Loucy (cell line): ENCODE data around the gene DAPK1.

Source experiments
- H2AFZ ChIP-seq: fragments of 200-600 bp; sonication (generic); 2 replicates; pipeline ENCODE4 v1.6.0; 2016; ENCODE audit warnings: antibody characterized with exemption, mild to moderate bottlenecking, low read length, moderate library complexity
- H3F3A ChIP-seq: fragments of 200-600 bp; 2 replicates; pipeline ENCODE4 v1.6.0; 2016; ENCODE audit warnings: antibody characterized with exemption, low read depth, mild to moderate bottlenecking
- H3K27me3 ChIP-seq: fragments of 200-600 bp; sonication (generic); 2 replicates; pipeline ENCODE4 v1.6.1; 2014; ENCODE audit warnings: low read length, mild to moderate bottlenecking; ENCODE audit not compliant: insufficient read depth, poor library complexity, severe bottlenecking
- H3K36me3 ChIP-seq: fragments of 200-600 bp; sonication (generic); 2 replicates; pipeline ENCODE4 v1.6.1; 2016; ENCODE audit warnings: low read length; ENCODE audit not compliant: insufficient read depth
- H3K4me1 ChIP-seq: fragments of 200-600 bp; sonication (generic); 2 replicates; pipeline ENCODE4 v1.5.1; 2014; ENCODE audit warnings: low read length, mild to moderate bottlenecking; ENCODE audit not compliant: insufficient read depth, poor library complexity, severe bottlenecking
- H3K4me2 ChIP-seq: fragments of 200-600 bp; sonication (generic); 2 replicates; pipeline ENCODE4 v1.6.0; 2014; ENCODE audit warnings: antibody characterized with exemption, low read length, low read depth, mild to moderate bottlenecking; ENCODE audit not compliant: poor library complexity, severe bottlenecking
- H3K4me3 ChIP-seq: fragments of 200-600 bp; sonication (generic); 2 replicates; pipeline ENCODE4 v1.5.1; 2014; ENCODE audit warnings: low read length, mild to moderate bottlenecking, mixed read lengths; ENCODE audit not compliant: poor library complexity, severe bottlenecking
- H3K79me2 ChIP-seq: fragments of 200-600 bp; sonication (generic); 2 replicates; pipeline ENCODE4 v1.6.1; 2014; ENCODE audit warnings: low read length; ENCODE audit not compliant: insufficient read depth
- H3K9ac ChIP-seq: fragments of 200-600 bp; sonication (generic); 2 replicates; pipeline ENCODE4 v1.6.0; 2014; ENCODE audit warnings: mild to moderate bottlenecking, low read depth, low read length, moderate library complexity; ENCODE audit not compliant: poor library complexity, severe bottlenecking
- H3K9me2 ChIP-seq: fragments of 200-600 bp; sonication (generic); replicated peaks from 2 replicates; pipeline ENCODE4 v1.6.1; 2016; ENCODE audit warnings: low read depth, low read length, mixed read lengths
- H3K9me3 ChIP-seq: fragments of 200-600 bp; sonication (generic); 2 replicates; pipeline ENCODE4 v1.6.1; 2014; ENCODE audit warnings: mild to moderate bottlenecking, antibody characterized with exemption, low read length, low read depth; ENCODE audit not compliant: insufficient read depth
- H4K20me1 ChIP-seq: fragments of 200-600 bp; sonication (generic); 2 replicates; pipeline ENCODE4 v1.6.0; 2014; ENCODE audit warnings: antibody characterized with exemption, low read length, mild to moderate bottlenecking; ENCODE audit not compliant: insufficient read depth, poor library complexity, severe bottlenecking
- EZH2phosphoT487 ChIP-seq: fragments of 200-600 bp; IDR thresholded peaks from 2 replicates; pipeline ENCODE4 v1.6.1; 2018; ENCODE audit warnings: antibody characterized with exemption, mild to moderate bottlenecking, moderate library complexity, borderline replicate concordance
- TF ChIP-seq, protein P1 (sequence below): fragments of 200-600 bp; sonication (generic); conservative IDR thresholded peaks from 2 replicates; pipeline ENCODE4 v1.5.1; 2014; ENCODE audit warnings: mild to moderate bottlenecking, antibody characterized with exemption, low read length

The DAPK1 gene

DNA sequence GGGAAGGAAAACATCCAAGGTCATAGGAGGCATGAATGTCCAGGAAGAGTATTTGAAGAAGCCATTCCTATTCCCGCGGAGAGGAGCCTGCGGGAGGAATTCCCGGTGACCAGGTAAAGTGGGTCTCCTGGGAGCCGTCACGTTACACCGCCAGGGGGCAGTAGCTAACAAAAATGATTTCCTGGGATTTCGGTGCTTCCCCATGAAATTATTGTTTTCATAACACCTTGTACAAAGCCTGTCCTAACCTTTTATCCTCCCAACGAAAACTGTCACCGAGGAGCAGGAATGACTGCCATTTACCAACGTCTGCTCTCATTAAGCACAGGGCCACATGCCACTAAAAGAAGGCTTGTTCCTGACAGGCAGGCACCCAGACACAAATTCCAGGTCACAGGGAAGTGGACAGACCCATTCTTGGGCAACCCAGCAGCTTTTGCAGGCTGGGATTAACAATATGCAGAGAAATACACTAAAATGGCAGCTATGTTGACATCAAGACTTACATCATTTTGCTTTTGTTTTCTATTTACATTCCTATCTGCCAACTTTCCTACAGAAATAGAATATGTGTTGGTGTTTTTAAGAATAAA lies 187.1 kb downstream of the DAPK1 start:
- Histone ChIP-seq H3K9ac (no peak overlapping the region), H3K79me2 (no peaks in the 10 kb centered on the region), H3K4me3 (no peak overlapping the region), H3K27me3 (no peaks in the 10 kb centered on the region), H3K4me2 (no peak overlapping the region), H2AFZ (no peak overlapping the region), H3K4me1 (no peaks in the 10 kb centered on the region), H3K36me3 (peaks cover 9% of the 10 kb centered on the region; the same call in 1 of the 2 replicates), H3K9me3 (no peaks in the 10 kb centered on the region), H4K20me1 (no peaks in the 10 kb centered on the region), H3K9me2 (no peaks in the 10 kb centered on the region), H3F3A (no peaks in the 10 kb centered on the region)
- no peak for TF ChIP-seq EZH2phosphoT487
- TF ChIP-seq, protein P1, sequence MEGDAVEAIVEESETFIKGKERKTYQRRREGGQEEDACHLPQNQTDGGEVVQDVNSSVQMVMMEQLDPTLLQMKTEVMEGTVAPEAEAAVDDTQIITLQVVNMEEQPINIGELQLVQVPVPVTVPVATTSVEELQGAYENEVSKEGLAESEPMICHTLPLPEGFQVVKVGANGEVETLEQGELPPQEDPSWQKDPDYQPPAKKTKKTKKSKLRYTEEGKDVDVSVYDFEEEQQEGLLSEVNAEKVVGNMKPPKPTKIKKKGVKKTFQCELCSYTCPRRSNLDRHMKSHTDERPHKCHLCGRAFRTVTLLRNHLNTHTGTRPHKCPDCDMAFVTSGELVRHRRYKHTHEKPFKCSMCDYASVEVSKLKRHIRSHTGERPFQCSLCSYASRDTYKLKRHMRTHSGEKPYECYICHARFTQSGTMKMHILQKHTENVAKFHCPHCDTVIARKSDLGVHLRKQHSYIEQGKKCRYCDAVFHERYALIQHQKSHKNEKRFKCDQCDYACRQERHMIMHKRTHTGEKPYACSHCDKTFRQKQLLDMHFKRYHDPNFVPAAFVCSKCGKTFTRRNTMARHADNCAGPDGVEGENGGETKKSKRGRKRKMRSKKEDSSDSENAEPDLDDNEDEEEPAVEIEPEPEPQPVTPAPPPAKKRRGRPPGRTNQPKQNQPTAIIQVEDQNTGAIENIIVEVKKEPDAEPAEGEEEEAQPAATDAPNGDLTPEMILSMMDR: peak; percentile 47

DNA sequence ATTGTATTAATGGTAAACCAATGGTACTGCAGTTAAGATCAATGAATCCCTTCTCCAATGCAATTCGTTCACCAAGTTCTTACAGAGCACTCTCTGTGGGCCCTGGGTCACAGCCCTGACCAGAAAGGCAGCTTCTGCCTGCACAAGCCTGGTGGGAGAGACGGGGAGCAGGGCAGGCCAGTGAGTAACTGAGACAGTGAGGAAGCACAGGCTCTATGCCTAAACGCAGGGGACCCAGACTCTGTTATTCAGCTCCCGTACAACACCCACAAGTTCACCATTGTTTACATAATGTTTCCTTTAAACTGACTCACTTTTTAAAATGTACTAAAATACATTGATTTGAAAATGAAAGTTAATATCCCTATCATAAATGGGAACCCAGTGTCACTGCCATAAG lies 187.8 kb downstream of the DAPK1 start:
- Histone ChIP-seq H3K4me1 (no peaks in the 10 kb centered on the region), H4K20me1 (no peaks in the 10 kb centered on the region), H3F3A (no peaks in the 10 kb centered on the region), H3K4me3 (no peak overlapping the region), H2AFZ (no peak overlapping the region), H3K36me3 (peaks cover 9% of the 10 kb centered on the region; the same call in 1 of the 2 replicates), H3K9me3 (no peaks in the 10 kb centered on the region), H3K9ac (no peak overlapping the region), H3K79me2 (no peaks in the 10 kb centered on the region), H3K4me2 (no peak overlapping the region), H3K9me2 (no peaks in the 10 kb centered on the region), H3K27me3 (no peaks in the 10 kb centered on the region)
- no peak for TF ChIP-seq EZH2phosphoT487
- TF ChIP-seq, protein P1: no peak

DNA sequence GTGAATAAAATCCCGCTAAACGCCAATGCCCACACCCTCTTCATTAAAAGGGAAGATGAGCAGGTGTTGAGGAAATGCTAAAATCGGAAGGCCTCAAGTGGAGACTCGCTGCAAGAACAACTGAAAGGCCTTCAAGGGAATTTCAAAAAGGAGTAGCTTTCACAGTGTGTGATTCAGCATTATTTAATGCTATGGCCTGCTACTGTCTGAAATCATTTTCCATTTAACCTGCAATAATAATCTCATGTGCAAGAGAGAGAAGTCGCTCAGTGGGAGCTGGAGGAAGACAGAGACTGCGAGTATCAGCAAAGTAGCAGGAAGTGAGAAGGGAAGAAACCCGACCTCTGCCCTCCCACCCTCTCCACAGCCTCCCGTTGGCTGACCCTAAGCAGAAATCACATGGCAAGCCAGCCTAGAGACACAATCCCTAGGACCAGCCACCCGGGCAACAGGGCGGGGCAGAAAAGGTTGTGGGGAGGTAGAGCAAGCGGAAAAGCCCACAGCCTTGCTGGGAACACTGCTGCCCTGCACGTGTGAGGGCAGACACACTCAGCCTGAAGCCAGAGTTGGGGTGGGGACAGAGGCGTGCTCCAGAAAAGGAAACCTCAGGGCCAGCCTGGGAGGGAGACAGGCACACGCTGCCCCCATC lies 188.3 kb downstream of the DAPK1 start:
- H3K9me2 ChIP-seq: no peaks in the 10 kb centered on the region
- no peak overlapping the region for H3K4me2 ChIP-seq
- H3F3A ChIP-seq: no peaks in the 10 kb centered on the region
- H3K79me2 ChIP-seq: no peaks in the 10 kb centered on the region
- H3K27me3 ChIP-seq: no peaks in the 10 kb centered on the region
- H3K9ac ChIP-seq: no peak overlapping the region
- TF ChIP-seq EZH2phosphoT487: no peak
- TF ChIP-seq, protein P1: no peak
- H3K4me1 ChIP-seq: no peaks in the 10 kb centered on the region
- peaks cover 9% of the 10 kb centered on the region; the same call in 1 of the 2 replicates for H3K36me3 ChIP-seq
- H2AFZ ChIP-seq: no peak overlapping the region
- no peaks in the 10 kb centered on the region for H3K9me3 ChIP-seq
- H3K4me3 ChIP-seq: no peak overlapping the region
- H4K20me1 ChIP-seq: no peaks in the 10 kb centered on the region
